H1 (cell line): ENCODE measurements around the gene COL5A1. TPM values are rescaled to one million over a fixed set of nuclear protein-coding genes. Genes with fewer than 3 reads are reported as not detected.

Source experiments
- CTCF ChIA-PET: fragments of 300-600 bp; sonication (Branson Sonifier 250); formaldehyde crosslinking; loops from one replicate; lab custom pipeline; 2021; ENCODE audit not compliant: partially characterized antibody; lab: Charles Lee
- POLR2A ChIA-PET: fragments of 300-600 bp; sonication (Branson Sonifier 250); formaldehyde crosslinking; loops from one replicate; lab custom pipeline; 2021; ENCODE audit warnings: inconsistent platforms; ENCODE audit not compliant: partially characterized antibody; lab: Charles Lee
- DNase-seq, 2 experiments: peaks; one replicate each; pipeline versions ENCODE4 v3.0.0 to v3.0.0-alpha.2; 2010 to 2022; ENCODE audit warnings: low spot score in 2 of 2, low read depth in 1 of 2, mixed read lengths in 1 of 2
- FAIRE-seq: peaks from 2 replicates; lab custom pipeline; 2011; peaks lifted over from hg19 to GRCh38; lab: Jason Lieb, UNC
- H2AFZ ChIP-seq: 2 replicates; pipeline ENCODE4 v1.8.1; 2012; ENCODE audit warnings: low read length, inconsistent platforms
- H2AK5ac ChIP-seq: 2 replicates; pipeline ENCODE4 v1.6.1; 2013; ENCODE audit warnings: low read depth, low read length
- H2BK120ac ChIP-seq: replicated peaks from 2 replicates; pipeline ENCODE3; 2013; ENCODE audit warnings: low read depth, low read length, inconsistent platforms
- H2BK12ac ChIP-seq: 2 replicates; pipeline ENCODE4 v1.6.1; 2013; ENCODE audit warnings: low read depth, low read length
- H2BK15ac ChIP-seq: 2 replicates; pipeline ENCODE4 v1.6.1; 2013; ENCODE audit warnings: low read length
- H2BK20ac ChIP-seq: 2 replicates; pipeline ENCODE4 v1.6.1; 2013; ENCODE audit warnings: low read length
- H2BK5ac ChIP-seq: 2 replicates; pipeline ENCODE4 v1.6.1; 2013; ENCODE audit warnings: low read depth, low read length
- H3K14ac ChIP-seq: 2 replicates; pipeline ENCODE4 v1.6.1; 2013; ENCODE audit warnings: inconsistent platforms; ENCODE audit not compliant: insufficient read length
- H3K18ac ChIP-seq: 2 replicates; pipeline ENCODE4 v1.6.1; 2013; ENCODE audit warnings: low read length; ENCODE audit errors: extremely low read depth
- H3K23ac ChIP-seq: 2 replicates; pipeline ENCODE4 v1.6.1; 2013; ENCODE audit warnings: inconsistent platforms; ENCODE audit not compliant: insufficient read length
- H3K23me2 ChIP-seq: 2 replicates; pipeline ENCODE4 v1.6.1; 2013; ENCODE audit warnings: low read depth, low read length
- H3K27ac ChIP-seq: 2 replicates; pipeline ENCODE4 v1.6.1; 2011; ENCODE audit warnings: low read depth, low read length, inconsistent platforms
- H3K27me3 ChIP-seq, 4 experiments: replicated peaks in 1 of 4; 1 replicate in 1 of 4; 2 replicates in 3 of 4; pipeline versions ENCODE4 v1.6.1 to v1.8.1; 2011 to 2013; ENCODE audit warnings: low read length in 3 of 4, mild to moderate bottlenecking in 3 of 4, inconsistent platforms in 2 of 4, mixed read lengths in 2 of 4, moderate library complexity in 1 of 4; ENCODE audit not compliant: control insufficient read depth in 3 of 4, insufficient read depth in 3 of 4; ENCODE audit errors: extremely low read depth in 1 of 4
- H3K36me3 ChIP-seq, 4 experiments: 2 replicates each; pipeline versions ENCODE4 v1.6.1 to v1.8.1; 2011 to 2013; ENCODE audit warnings: mild to moderate bottlenecking in 4 of 4, low read length in 3 of 4, moderate library complexity in 2 of 4, control low read depth in 1 of 4, inconsistent platforms in 1 of 4; ENCODE audit not compliant: insufficient read depth in 4 of 4, control insufficient read depth in 2 of 4
- H3K4ac ChIP-seq: replicated peaks from 2 replicates; pipeline ENCODE3; 2013; ENCODE audit warnings: low read length, low read depth, mixed read lengths, inconsistent platforms; ENCODE audit not compliant: insufficient read length
- H3K4me1 ChIP-seq, 4 experiments: replicated peaks in 1 of 4; 1 replicate in 1 of 4; 2 replicates in 3 of 4; pipeline versions ENCODE4 v1.6.1 to v1.8.1; 2011 to 2013; ENCODE audit warnings: low read length in 3 of 4, inconsistent platforms in 2 of 4, mixed read lengths in 1 of 4; ENCODE audit not compliant: insufficient read depth in 4 of 4, control insufficient read depth in 3 of 4
- H3K4me2 ChIP-seq, 2 experiments: 2 replicates each; pipeline versions ENCODE4 v1.6.1 to v1.8.1; 2011 to 2013; ENCODE audit warnings: low read depth in 2 of 2, low read length in 2 of 2, control low read depth in 1 of 2, inconsistent platforms in 1 of 2, mild to moderate bottlenecking in 1 of 2; ENCODE audit not compliant: insufficient read depth in 1 of 2
- H3K4me3 ChIP-seq, 4 experiments: fragments of 200-600, 300-600 bp in 1 of 4; sonication (generic), shearing (Covaris generic), sonication (Bioruptor Twin) in 1 of 4; 2 replicates each; pipeline versions ENCODE4 v1.5.1 to v1.8.1; 2011 to 2016; ENCODE audit warnings: low read length in 4 of 4, low read depth in 3 of 4, control low read depth in 2 of 4, inconsistent platforms in 2 of 4, mild to moderate bottlenecking in 2 of 4, mixed read lengths in 1 of 4, moderate library complexity in 1 of 4; ENCODE audit not compliant: insufficient read depth in 2 of 4; ENCODE audit errors: extremely low read depth in 1 of 4
- H3K56ac ChIP-seq: replicated peaks from 2 replicates; pipeline ENCODE3; 2013; ENCODE audit warnings: low read depth, mild to moderate bottlenecking, mixed read lengths, low read length, inconsistent platforms; ENCODE audit not compliant: insufficient read length
- H3K79me1 ChIP-seq: 2 replicates; pipeline ENCODE4 v1.6.1; 2013; ENCODE audit warnings: low read depth, low read length, control low read depth
- H3K79me2 ChIP-seq, 2 experiments: 2 replicates each; pipeline versions ENCODE4 v1.6.1 to v1.8.1; 2012 to 2013; ENCODE audit warnings: low read length in 2 of 2, mild to moderate bottlenecking in 2 of 2, inconsistent platforms in 1 of 2; ENCODE audit not compliant: insufficient read depth in 2 of 2, control insufficient read depth in 1 of 2
- H3K9ac ChIP-seq, 4 experiments: replicated peaks in 1 of 4; 1 replicate in 1 of 4; 2 replicates in 3 of 4; pipeline versions ENCODE4 v1.6.1 to v1.8.1; 2011 to 2013; ENCODE audit warnings: low read depth in 3 of 4, low read length in 3 of 4, control low read depth in 2 of 4, mild to moderate bottlenecking in 2 of 4, moderate library complexity in 2 of 4, inconsistent platforms in 1 of 4; ENCODE audit errors: extremely low read depth in 1 of 4
- H3K9me3 ChIP-seq, 2 experiments: 2 replicates each; pipeline versions ENCODE4 v1.6.1 to v1.8.1; 2012 to 2013; ENCODE audit warnings: mild to moderate bottlenecking in 2 of 2, moderate library complexity in 2 of 2, control low read depth in 1 of 2, inconsistent platforms in 1 of 2, low read depth in 1 of 2, low read length in 1 of 2, mixed read lengths in 1 of 2; ENCODE audit not compliant: insufficient read depth in 2 of 2
- H4K20me1 ChIP-seq, 2 experiments: replicated peaks in 1 of 2; 2 replicates each; pipeline versions ENCODE3 to v1.8.1; 2011 to 2013; ENCODE audit warnings: inconsistent platforms in 2 of 2, low read length in 2 of 2, mild to moderate bottlenecking in 1 of 2; ENCODE audit not compliant: insufficient read depth in 2 of 2, control insufficient read depth in 1 of 2
- H4K5ac ChIP-seq: 2 replicates; pipeline ENCODE4 v1.6.1; 2013; ENCODE audit warnings: low read length, low read depth, mixed read lengths, inconsistent platforms; ENCODE audit not compliant: insufficient read length
- H4K8ac ChIP-seq: 2 replicates; pipeline ENCODE4 v1.8.0; 2013; ENCODE audit warnings: mild to moderate bottlenecking, moderate library complexity, low read length, inconsistent platforms; ENCODE audit not compliant: insufficient read depth; ENCODE audit errors: extremely low read depth
- H4K91ac ChIP-seq: replicated peaks from 2 replicates; pipeline ENCODE3; 2013; ENCODE audit warnings: low read length, mixed read lengths, inconsistent platforms; ENCODE audit not compliant: insufficient read length
- CTBP2 ChIP-seq: IDR thresholded peaks from 2 replicates; pipeline ENCODE4 v1.7.0; 2011; ENCODE audit warnings: borderline replicate concordance, mild to moderate bottlenecking, moderate library complexity, mixed read lengths, low read length; ENCODE audit not compliant: insufficient read depth, insufficient read length
- E2F6 ChIP-seq: IDR thresholded peaks from 2 replicates; pipeline ENCODE4 v1.6.1; 2012; ENCODE audit warnings: inconsistent platforms
- GABPA ChIP-seq: IDR thresholded peaks from 2 replicates; pipeline ENCODE4 v1.6.1; 2011; ENCODE audit warnings: mild to moderate bottlenecking, low read length, moderate library complexity, borderline replicate concordance; ENCODE audit not compliant: insufficient read depth
- KDM5A ChIP-seq: fragments of 200-600 bp; IDR thresholded peaks from 2 replicates; pipeline ENCODE4 v1.7.1; 2012; ENCODE audit warnings: mild to moderate bottlenecking, low read length, inconsistent platforms, mixed read lengths
- PHF8 ChIP-seq: fragments of 200-600 bp; sonication (generic); conservative IDR thresholded peaks from 2 replicates; pipeline ENCODE4 v1.7.1; 2012; ENCODE audit warnings: low read depth, mild to moderate bottlenecking, inconsistent platforms, low read length, moderate library complexity
- RXRA ChIP-seq: IDR thresholded peaks from 2 replicates; pipeline ENCODE4 v1.6.1; 2011; ENCODE audit warnings: low read depth, mild to moderate bottlenecking, low read length, moderate library complexity; ENCODE audit not compliant: insufficient read depth
- SUZ12 ChIP-seq: fragments of 200-600 bp; sonication (generic); IDR thresholded peaks from 2 replicates; pipeline ENCODE4 v1.6.1; 2012; ENCODE audit warnings: mild to moderate bottlenecking, inconsistent platforms, low read length, moderate library complexity, mixed read lengths
- TAF7 ChIP-seq: optimal IDR thresholded peaks from 2 replicates; pipeline ENCODE3; 2011; ENCODE audit warnings: low read depth, mild to moderate bottlenecking, inconsistent platforms, low read length, moderate library complexity, borderline replicate concordance
- TEAD4 ChIP-seq: IDR thresholded peaks from 2 replicates; pipeline ENCODE4 v1.6.1; 2012; ENCODE audit warnings: low read depth, low read length, inconsistent platforms, mixed read lengths
- YY1 ChIP-seq: IDR thresholded peaks from 2 replicates; pipeline ENCODE4 v1.6.1; 2011; ENCODE audit warnings: low read depth, mild to moderate bottlenecking, low read length
- ZNF274 ChIP-seq: IDR thresholded peaks from 2 replicates; pipeline ENCODE4 v1.7.0; 2012; ENCODE audit warnings: low read length, borderline replicate concordance; ENCODE audit errors: extremely low read depth
- WGBS, 2 experiments: shearing (Covaris generic) in 1 of 2; methylation state at CpG; one replicate each; pipeline versions ENCODE4 v1.1.6 to v1.1.7; 2013 to 2015; ENCODE audit warnings: low lambda C conversion rate in 2 of 2, mixed read lengths in 2 of 2, inconsistent platforms in 1 of 2, low coverage in 1 of 2, missing lambda C conversion rate in 1 of 2; ENCODE audit not compliant: insufficient replicate concordance in 2 of 2, insufficient coverage in 1 of 2, insufficient read length in 1 of 2; ENCODE audit errors: extremely low coverage in 1 of 2, missing lambda C conversion rate in 1 of 2; 5-methylcytosine and 5-hydroxymethylcytosine counted together
- polyA plus RNA-seq, 7 experiments: library from polyadenylated mRNA; depleted of rRNA in 3 of 7; stranded (reverse) in 5 of 7; unstranded in 2 of 7; fragments of >200 nt in 5 of 7; fragments of 200-250 nt in 2 of 7; gene quantifications; 1 replicate in 5 of 7; 2 replicates in 1 of 7; 4 replicates in 1 of 7; pipeline versions ENCODE4 v1.2.1 to v1.2.3, GENCODE V29; 2011 to 2013; ENCODE audit warnings: missing spikeins in 2 of 7, mixed read lengths in 2 of 7
- total RNA-seq: library from RNA; stranded (reverse); fragmentation: NEBNext Ultra II Directional; extraction: Animal tissue kit (Norgen Biotek cat#: 25700); gene quantifications from 2 replicates; pipeline ENCODE4 v1.2.1, GENCODE V29; 2021

COL5A1 gene
- total and polyA plus RNA-seq, 2 of the 8 experiments (the other 6 are each of a cell fraction or from before 2014, with no cell fraction given) = 3.8 to 12.0 TPM

- Histone ChIP-seq H2BK12ac (no peak overlapping the region), H3K9me3 (no peaks in the 10 kb centered on the region), H4K5ac (no peak overlapping the region), H3K4me3 (no peak overlapping the region), H2BK5ac (no peak overlapping the region), H2AK5ac (no peak overlapping the region), H3K4ac (no peak overlapping the region), H3K14ac (no peak overlapping the region), H2AFZ (no peak overlapping the region), H2BK15ac (no peak overlapping the region), H3K79me2 (no peaks in the 10 kb centered on the region), H4K91ac (no peak overlapping the region), H3K79me1 (no peaks in the 10 kb centered on the region), H4K8ac (no peak overlapping the region), H3K27me3 (no peaks in the 10 kb centered on the region; a peak in 1 of 7 replicates), H4K20me1 (peaks cover 0 to 4% of the 10 kb centered on the region in 2 experiments), H2BK120ac (no peak overlapping the region), H2BK20ac (no peak overlapping the region), H3K4me2 (no peak overlapping the region), H3K23me2 (peaks cover 13% of the 10 kb centered on the region; the same call in 1 of the 2 replicates), H3K27ac (no peak overlapping the region), H3K56ac (peak overlapping the region; percentile 17), H3K36me3 (no peaks in the 10 kb centered on the region), H3K4me1 (peaks cover 0 to 7% (median 3%) of the 10 kb centered on the region in 4 experiments; a peak in 4 of 7 replicates), H3K9ac (no peak overlapping the region), H3K18ac (no peak overlapping the region), H3K23ac (no peak overlapping the region)
- no peak for FAIRE-seq
- 87% methylated on average over 8 of the region's 8 CpGs; no CpG with 5 or more reads in 1 of the 2 experiments for WGBS, 2 experiments
- no peak for DNase-seq
- ChIA-PET CTCF (interaction anchor here (0.7 to 1.4 kb wide), 3 partner anchors 9 to 196 kb away, joined by 3 to 9 read pairs (median 3); no protein-coding TSS in a partner anchor), POLR2A (no interaction called here)
- TF ChIP-seq ZNF274 (no peak), KDM5A (no peak), SUZ12 (no peak), TEAD4 (no peak), PHF8 (no peak), E2F6 (no peak), YY1 (no peak), GABPA (no peak), RXRA (no peak), TAF7 (no peak), CTBP2 (no peak)
Observed at GRCh38 chr9:134787601-134788531, 146.3 kb downstream of the COL5A1 start.
